Glutamatergic neuron (in vitro differentiated cells): ENCODE data around the gene CUL4A. TPM values are rescaled to one million over a fixed set of nuclear protein-coding genes. Genes with fewer than 3 reads are reported as not detected.

Source experiments
- DNase-seq: peaks from one replicate; pipeline ENCODE4 v3.0.0; 2022
- H3K27ac Mint-ChIP-seq: one replicate; pipeline ENCODE4 v1.8.0; 2020; ENCODE audit warnings: mild to moderate bottlenecking, mixed read lengths, inconsistent platforms; ENCODE audit not compliant: unreplicated experiment
- H3K27me3 Mint-ChIP-seq: one replicate; pipeline ENCODE4 v1.8.0; 2020; ENCODE audit warnings: mild to moderate bottlenecking, moderate library complexity, mixed read lengths, inconsistent platforms; ENCODE audit not compliant: unreplicated experiment
- H3K36me3 Mint-ChIP-seq: one replicate; pipeline ENCODE4 v1.8.0; 2020; ENCODE audit warnings: mild to moderate bottlenecking, mixed read lengths, inconsistent platforms; ENCODE audit not compliant: unreplicated experiment
- H3K4me1 Mint-ChIP-seq: one replicate; pipeline ENCODE4 v1.8.0; 2020; ENCODE audit warnings: mild to moderate bottlenecking, low read depth, mixed read lengths, inconsistent platforms; ENCODE audit not compliant: unreplicated experiment
- H3K4me3 Mint-ChIP-seq: one replicate; pipeline ENCODE4 v1.8.0; 2020; ENCODE audit warnings: mild to moderate bottlenecking, mixed read lengths, inconsistent platforms; ENCODE audit not compliant: unreplicated experiment
- H3K9me3 Mint-ChIP-seq: one replicate; pipeline ENCODE4 v1.8.0; 2020; ENCODE audit warnings: mild to moderate bottlenecking, moderate library complexity, mixed read lengths, inconsistent platforms; ENCODE audit not compliant: unreplicated experiment
- CTCF ChIP-seq: fragments of 200-600 bp; sonication (generic); IDR thresholded peaks from one replicate; pipeline ENCODE4 v1.5.0; 2021; ENCODE audit not compliant: partially characterized antibody, unreplicated experiment
- total RNA-seq: library from RNA; stranded (reverse); fragmentation: NEBNext Ultra II Directional; extraction: Animal tissue kit (Norgen Biotek cat#: 25700); gene quantifications from one replicate; pipeline ENCODE4 v1.2.1, GENCODE V29; 2021; ENCODE audit not compliant: unreplicated experiment

CUL4A gene
- total RNA-seq, 1 donor from 2014 or later: 43.2 TPM

GRCh38 chr13:113295776-113296175 lies 86.4 kb downstream of the CUL4A start:
- Mint-ChIP-seq H3K27me3 (peaks cover 15% of the 10 kb centered on the region), H3K4me1 (peaks cover 19% of the 10 kb centered on the region), H3K4me3 (peak overlapping the region; percentile 32), H3K36me3 (no peaks in the 10 kb centered on the region), H3K9me3 (peaks cover 20% of the 10 kb centered on the region), H3K27ac (peak overlapping the region; percentile 13)
- no peak for DNase-seq
- TF ChIP-seq CTCF: no peak

GRCh38 chr13:113296823-113297369 lies 87.5 kb downstream of the CUL4A start, which contains the start of gene LAMP1:
Gene LAMP1 (plus strand): TSS chr13:113297239. CDS start chr13:113297435, 196 bp downstream.
- Mint-ChIP-seq H3K27ac (peak within 1 kb of the TSS; percentile 96), H3K4me1 (peaks cover 18% of the 10 kb centered on the region), H3K36me3 (no peaks in the 10 kb centered on the region)

GRCh38 chr13:113297370-113298042 lies 88.1 kb downstream of the CUL4A start:
- peak overlapping the region; percentile 85 for H3K27ac Mint-ChIP-seq
- H3K4me3 Mint-ChIP-seq: peak overlapping the region; percentile 92
- peaks cover 20% of the 10 kb centered on the region for H3K9me3 Mint-ChIP-seq
- TF ChIP-seq CTCF: no peak
- peaks cover 13% of the 10 kb centered on the region for H3K4me1 Mint-ChIP-seq
- DNase-seq: peak; percentile 51
- peaks cover 15% of the 10 kb centered on the region for H3K27me3 Mint-ChIP-seq
- no peaks in the 10 kb centered on the region for H3K36me3 Mint-ChIP-seq

More at GRCh38 chr13:113296823-113297369, 87.5 kb downstream of the CUL4A start, which contains the start of gene LAMP1:
- peak; percentile 100 for DNase-seq
- peak within 1 kb of the TSS; percentile 98 for H3K4me3 Mint-ChIP-seq
- no peak for TF ChIP-seq CTCF
- H3K27me3 Mint-ChIP-seq: peaks cover 15% of the 10 kb centered on the region
- peaks cover 20% of the 10 kb centered on the region for H3K9me3 Mint-ChIP-seq

- Mint-ChIP-seq H3K27me3 (peaks cover 15% of the 10 kb centered on the region), H3K9me3 (peaks cover 20% of the 10 kb centered on the region), H3K4me3 (peak overlapping the region; percentile 92), H3K27ac (peak overlapping the region; percentile 85), H3K4me1 (peaks cover 13% of the 10 kb centered on the region), H3K36me3 (no peaks in the 10 kb centered on the region)
- DNase-seq: no peak
- TF ChIP-seq CTCF: no peak
Observed at GRCh38 chr13:113298043-113298945, 88.9 kb downstream of the CUL4A start.
